HG03103 (cell line): Measurements from ENCODE around the gene MRPL27.

Experiments used
- ATAC-seq: cut with Tn5 transposase; IDR thresholded peaks from one replicate; pipeline ENCODE4 v1.9.1; 2021; ENCODE audit warnings: low read depth; ENCODE audit not compliant: unreplicated experiment

MRPL27 gene

DNA sequence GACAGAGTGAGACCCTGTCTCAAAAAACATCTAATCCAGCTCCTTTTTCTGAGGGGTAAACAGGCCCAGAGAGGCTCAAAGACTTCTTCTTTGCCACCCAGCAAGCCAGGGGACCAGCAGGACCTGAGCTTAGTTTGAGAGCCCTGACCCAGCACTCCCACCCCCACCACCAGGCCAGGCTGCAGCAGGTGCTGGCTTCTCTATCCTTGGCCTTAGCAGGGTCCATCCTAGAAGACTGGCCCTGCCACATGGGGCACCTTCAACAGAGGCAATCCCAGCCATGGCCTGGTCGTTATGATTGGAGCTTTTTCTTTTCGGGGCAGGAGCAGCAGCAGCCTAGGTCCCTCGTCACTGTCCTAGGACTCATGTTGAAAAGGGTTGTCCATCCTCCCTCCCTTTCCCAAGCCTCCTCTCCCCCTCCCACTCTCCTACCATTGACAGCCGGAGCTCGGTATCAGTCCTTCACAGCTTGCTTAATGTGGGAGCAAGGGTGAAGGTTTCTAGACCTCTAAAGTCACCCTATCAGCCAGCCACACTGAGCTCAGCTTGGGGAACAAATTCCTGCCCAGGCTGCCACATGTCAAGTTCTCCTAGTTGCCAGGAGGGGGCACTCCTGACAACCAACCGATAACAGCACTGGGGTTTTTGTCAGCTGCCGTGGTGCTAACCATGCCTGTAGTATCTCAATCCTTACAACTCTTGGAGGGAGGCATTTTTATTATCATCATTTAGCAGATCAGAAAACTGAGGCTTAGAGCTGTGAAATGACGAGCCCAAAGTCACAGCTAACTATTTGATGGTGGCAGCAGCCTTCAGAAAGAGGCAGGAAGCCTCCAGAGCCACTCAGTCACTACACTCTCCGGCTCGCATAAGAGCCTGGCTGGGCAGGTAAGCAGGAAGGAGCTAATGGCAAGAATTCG lies 11.2 kb downstream of the MRPL27 start:
- no peak for ATAC-seq

- ATAC-seq: no peak
Measured at GRCh38 chr17:50360486-50361115, 12.4 kb downstream of the MRPL27 start.

DNA sequence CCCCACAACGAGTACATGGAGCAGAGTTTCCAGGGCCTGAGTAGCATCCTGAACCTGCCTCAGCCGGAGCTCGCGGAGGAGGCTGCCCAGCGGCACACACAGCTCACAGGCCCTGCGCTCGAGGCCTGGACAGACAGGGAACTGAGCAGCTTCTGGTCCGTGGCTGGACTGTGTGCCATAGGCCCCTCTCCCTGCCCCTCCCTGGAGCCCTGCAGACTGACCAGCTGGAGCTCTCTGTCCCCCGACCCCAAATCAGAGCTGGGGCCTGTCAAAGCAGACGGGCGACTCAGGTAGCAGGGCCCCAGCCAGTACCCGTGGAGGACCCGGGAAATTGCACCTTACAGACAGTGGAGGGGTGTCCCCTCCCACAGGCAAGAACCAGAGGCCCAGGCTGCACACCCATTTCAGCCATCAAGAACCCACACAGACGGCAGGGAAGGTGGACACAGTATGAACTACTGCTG lies 13.0 kb downstream of the MRPL27 start:
- ATAC-seq: no peak

DNA sequence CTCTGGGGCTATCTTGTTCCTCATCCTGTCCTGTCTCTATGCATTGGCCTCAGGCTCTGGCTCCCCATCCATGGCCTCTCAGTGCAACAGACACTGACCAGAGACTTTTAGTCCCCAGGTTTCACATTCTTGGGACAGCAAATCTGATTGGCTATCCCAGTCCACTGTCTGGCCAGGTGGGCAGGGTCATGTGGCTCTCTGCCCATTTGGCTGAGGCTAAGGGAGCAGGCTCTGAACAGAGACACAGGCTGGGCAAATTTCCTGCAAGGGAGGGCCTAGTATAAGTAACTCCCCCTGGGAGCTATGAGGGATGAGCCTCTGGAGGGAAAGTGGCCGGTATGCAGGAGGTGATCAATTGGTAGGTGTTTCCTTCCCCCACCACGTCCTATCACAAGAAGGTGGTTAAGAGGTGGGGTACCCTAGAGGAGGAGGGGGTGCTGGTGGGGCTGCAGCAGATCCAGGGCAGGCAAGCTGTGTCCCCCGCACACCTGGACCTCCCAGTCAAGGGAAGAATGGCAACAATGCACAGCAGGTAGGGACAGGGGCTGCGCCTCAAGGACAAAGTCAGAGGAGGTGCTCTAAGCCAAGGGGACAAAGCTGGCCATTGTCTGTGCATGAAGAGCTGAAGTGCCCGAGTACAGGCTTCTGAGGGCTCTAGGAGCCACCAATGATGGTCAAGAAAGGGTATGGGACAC lies 13.8 kb downstream of the MRPL27 start:
- no peak for ATAC-seq

DNA sequence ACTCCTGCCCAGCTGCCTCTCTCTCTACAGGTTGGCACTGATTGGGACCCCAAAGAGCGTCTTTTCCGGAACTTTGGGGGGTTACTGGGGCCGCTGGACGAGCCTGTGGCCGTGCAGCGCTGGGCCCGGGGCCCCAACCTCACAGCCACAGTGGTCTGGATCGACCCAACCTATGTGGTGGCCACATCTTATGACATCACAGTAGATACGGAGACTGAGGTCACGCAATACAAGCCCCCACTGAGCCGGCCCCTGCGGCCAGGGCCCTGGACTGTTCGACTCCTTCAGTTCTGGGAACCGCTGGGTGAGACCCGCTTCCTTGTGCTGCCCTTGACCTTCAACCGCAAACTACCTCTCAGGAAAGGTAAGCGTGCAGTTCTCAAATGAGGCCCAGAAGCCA lies 14.8 kb downstream of the MRPL27 start:
- ATAC-seq: no peak

DNA sequence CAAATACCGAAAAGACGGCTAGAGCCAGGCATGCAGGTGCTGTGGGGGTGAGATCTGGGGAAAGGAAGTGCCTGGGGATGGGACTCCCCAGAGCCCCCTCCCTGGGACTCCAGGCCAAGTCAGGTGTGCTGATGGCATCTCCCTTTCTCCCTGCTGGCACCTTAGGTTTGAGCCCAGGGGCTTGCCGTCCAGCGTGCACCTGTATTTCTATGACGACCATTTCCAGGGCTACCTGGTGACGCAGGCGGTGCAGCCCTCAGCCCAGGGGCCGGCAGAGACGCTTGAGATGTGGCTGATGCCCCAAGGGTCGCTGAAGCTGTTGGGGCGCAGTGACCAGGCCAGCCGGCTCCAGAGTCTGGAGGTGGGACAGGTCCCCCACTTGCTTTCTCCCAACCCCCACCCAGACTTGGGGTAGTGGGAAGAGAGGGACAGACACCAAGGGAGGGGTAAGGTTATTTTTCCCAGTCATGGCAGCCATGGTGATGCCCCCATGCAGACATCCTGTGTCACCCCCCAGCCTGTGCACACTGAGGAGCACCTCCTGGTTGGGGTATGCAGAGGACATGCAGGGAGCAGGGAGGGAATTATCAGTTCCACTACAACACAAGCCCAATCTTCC lies 16.0 kb downstream of the MRPL27 start:
- no peak for ATAC-seq

- ATAC-seq: no peak
Measured at GRCh38 chr17:50356418-50356817, 16.6 kb downstream of the MRPL27 start.

- no peak for ATAC-seq
Measured at GRCh38 chr17:50355701-50356341, 17.2 kb downstream of the MRPL27 start.

GRCh38 chr17:50355336-50355700 lies 17.7 kb downstream of the MRPL27 start:
- ATAC-seq: no peak

DNA sequence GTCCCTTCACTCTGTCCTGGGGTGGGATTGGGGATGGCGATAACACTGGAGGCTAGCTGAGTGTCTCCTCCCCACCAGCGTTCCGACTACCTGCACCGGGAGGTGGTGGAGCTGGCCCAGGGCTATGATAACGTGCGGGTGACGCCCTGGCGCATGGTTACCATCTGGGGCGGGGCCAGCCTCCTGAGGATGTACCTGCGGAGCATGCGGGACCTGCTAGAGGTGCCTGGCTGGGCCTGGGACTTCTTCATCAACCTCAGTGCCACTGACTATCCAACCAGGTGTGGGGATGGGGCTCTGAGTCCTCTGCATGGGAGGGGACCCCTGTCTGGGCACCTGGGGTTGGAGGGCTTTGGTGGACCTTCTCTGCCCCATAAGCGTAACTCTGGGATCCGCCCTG lies 18.2 kb downstream of the MRPL27 start:
- no peak for ATAC-seq

- ATAC-seq: no peak
Measured at GRCh38 chr17:50354198-50354597, 18.8 kb downstream of the MRPL27 start.

- no peak for ATAC-seq
Measured at GRCh38 chr17:50353600-50354195, 19.3 kb downstream of the MRPL27 start.

- no peak for ATAC-seq
Measured at GRCh38 chr17:50352693-50353599, 20.0 kb downstream of the MRPL27 start.

DNA sequence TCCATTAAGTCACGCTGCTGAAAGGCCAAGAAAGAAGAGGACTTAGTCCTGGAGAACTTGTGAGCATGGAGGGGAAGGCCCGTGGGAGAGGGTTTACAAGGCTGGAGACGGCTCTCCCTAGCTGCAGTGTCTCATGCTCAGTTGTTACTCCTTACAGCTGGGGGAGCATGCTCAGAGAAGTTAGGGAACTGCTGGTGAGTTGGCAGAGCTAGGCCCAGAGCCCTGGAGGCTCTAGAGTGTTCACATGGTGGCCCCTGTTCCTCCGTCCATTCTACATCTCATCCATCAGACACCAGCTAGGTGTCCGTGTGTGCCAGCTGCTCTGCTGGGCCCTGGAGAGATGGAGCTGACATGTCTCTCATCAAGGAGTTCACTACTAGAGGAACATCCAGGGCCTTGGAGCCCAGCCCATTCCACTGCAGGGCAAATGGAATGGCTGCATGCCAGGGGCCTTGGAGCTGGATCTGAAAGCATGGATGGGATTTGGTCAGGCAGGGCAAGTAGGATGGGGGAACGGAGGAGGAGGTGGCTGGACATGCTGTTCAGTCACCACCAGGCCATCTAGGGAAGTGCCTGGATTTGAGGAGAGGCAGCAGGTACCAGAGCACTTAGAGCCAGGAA lies 20.8 kb downstream of the MRPL27 start:
- ATAC-seq: no peak

GRCh38 chr17:50350733-50351132 lies 22.3 kb downstream of the MRPL27 start:
- ATAC-seq: no peak

DNA sequence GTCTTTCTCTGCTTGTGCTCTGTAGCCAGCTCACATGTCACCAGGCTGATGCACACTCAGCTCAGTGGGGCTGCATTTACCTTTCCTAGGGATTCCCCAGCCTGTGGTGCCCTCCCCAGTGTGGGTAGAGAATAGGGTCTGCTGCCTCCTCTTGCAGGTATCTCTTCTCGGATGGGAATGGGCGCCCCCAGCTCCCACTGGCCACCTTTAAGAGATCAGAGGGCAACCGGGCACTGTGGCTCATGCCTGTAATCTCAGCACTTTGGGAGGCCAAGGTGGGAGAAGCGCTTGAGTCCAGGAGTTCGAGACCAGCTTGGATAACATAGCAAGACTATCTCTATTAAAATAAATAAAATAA lies 23.8 kb downstream of the MRPL27 start:
- ATAC-seq: no peak

DNA sequence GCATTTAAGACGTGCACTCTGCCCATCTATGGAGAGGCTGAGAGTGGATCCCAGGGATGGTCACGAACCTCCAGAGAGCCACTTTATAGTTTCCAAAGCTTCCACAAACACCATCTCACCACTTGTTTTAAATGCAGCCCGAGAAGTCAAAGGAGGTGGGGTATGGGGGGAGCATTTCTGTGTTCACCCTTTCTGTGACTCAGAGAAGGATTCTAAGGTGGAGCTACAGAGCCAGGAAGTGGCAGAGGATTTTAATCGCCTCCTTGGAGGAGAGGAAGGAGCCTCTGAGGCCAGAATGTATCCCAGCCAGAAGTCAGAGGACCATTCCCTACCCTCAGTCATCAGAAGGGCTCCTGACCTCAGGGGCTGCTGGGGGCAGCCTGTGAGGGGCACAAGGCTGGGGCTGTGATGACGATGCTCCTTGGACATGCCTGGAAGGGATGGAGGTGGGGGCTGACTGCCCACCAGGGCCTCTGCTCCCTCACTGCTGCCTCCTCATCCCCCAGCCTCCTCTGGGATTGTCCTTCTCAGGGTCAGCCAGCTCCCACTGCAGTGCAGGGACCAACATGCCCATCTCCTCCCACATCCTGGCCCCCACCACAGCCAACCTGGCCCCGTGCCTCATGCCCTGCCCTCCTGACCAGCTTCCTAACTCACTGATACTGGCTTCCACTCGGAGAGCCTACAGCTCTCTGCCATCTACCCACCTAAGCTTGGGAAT lies 24.3 kb downstream of the MRPL27 start:
- no peak for ATAC-seq

GRCh38 chr17:50347894-50348291 lies 25.1 kb downstream of the MRPL27 start:
- no peak for ATAC-seq
